Measurements from ENCODE around the gene AOPEP.

The AOPEP gene

GRCh38 chr9:95031711-95032461 lies 305.4 kb downstream of the AOPEP start:
- DNase-seq (ENCODE audit: low read depth, low spot score), result no peak

- no peak for DNase-seq (ENCODE audit: low read depth, low spot score)
Observed at GRCh38 chr9:95032580-95033341, 306.3 kb downstream of the AOPEP start.

GRCh38 chr9:95035846-95036245 lies 309.3 kb downstream of the AOPEP start:
- DNase-seq (ENCODE audit: low read depth, low spot score), result no peak

GRCh38 chr9:95036676-95037075 lies 310.2 kb downstream of the AOPEP start:
- DNase-seq (ENCODE audit: low read depth, low spot score), result no peak

- DNase-seq (ENCODE audit: low read depth, low spot score), result no peak
Observed at GRCh38 chr9:95037789-95038521, 311.5 kb downstream of the AOPEP start.

- DNase-seq (ENCODE audit: low read depth, low spot score), result no peak
Observed at GRCh38 chr9:95038666-95039065, 312.2 kb downstream of the AOPEP start.

- DNase-seq (ENCODE audit: low read depth, low spot score), result no peak
Observed at GRCh38 chr9:95040106-95040505, 313.6 kb downstream of the AOPEP start.

GRCh38 chr9:95043826-95044225 lies 317.3 kb downstream of the AOPEP start:
- no peak for DNase-seq (ENCODE audit: low read depth, low spot score)

GRCh38 chr9:95044731-95045508 lies 318.4 kb downstream of the AOPEP start:
- DNase-seq (ENCODE audit: low read depth, low spot score), result no peak

GRCh38 chr9:95045751-95046150 lies 319.3 kb downstream of the AOPEP start:
- no peak for DNase-seq (ENCODE audit: low read depth, low spot score)

GRCh38 chr9:95047452-95048224 lies 321.1 kb downstream of the AOPEP start:
- DNase-seq (ENCODE audit: low read depth, low spot score), result no peak

- DNase-seq (ENCODE audit: low read depth, low spot score), result no peak
Observed at GRCh38 chr9:95048225-95049087, 322.0 kb downstream of the AOPEP start.

GRCh38 chr9:95049761-95050160 lies 323.3 kb downstream of the AOPEP start:
- no peak for DNase-seq (ENCODE audit: low read depth, low spot score)

GRCh38 chr9:95053611-95054570 lies 327.4 kb downstream of the AOPEP start:
- no peak for DNase-seq (ENCODE audit: low read depth, low spot score)

GRCh38 chr9:95055334-95055850 lies 328.9 kb downstream of the AOPEP start:
- no peak for DNase-seq (ENCODE audit: low read depth, low spot score)

GRCh38 chr9:95055851-95056551 lies 329.5 kb downstream of the AOPEP start:
- DNase-seq (ENCODE audit: low read depth, low spot score), result peak; percentile 29

- DNase-seq (ENCODE audit: low read depth, low spot score), result no peak
Observed at GRCh38 chr9:95057101-95057500, 330.6 kb downstream of the AOPEP start.

Data from smooth muscle cell of the brain vasculature (primary cell).